GM19463 (cell line): ENCODE results near the gene AFF3.

Source experiments
- ATAC-seq: cut with Tn5 transposase; IDR thresholded peaks from one replicate; pipeline ENCODE4 v1.9.1; 2021; ENCODE audit warnings: mild to moderate bottlenecking, moderate library complexity; ENCODE audit not compliant: unreplicated experiment

AFF3 gene

GRCh38 chr2:100046961-100047947 lies 95.1 kb downstream of the AFF3 start:
- no peak for ATAC-seq

- ATAC-seq, result no peak
Measured at GRCh38 chr2:100045000-100045399, 97.4 kb downstream of the AFF3 start.

GRCh38 chr2:100043891-100044255 lies 98.5 kb downstream of the AFF3 start:
- ATAC-seq, result no peak

- no peak for ATAC-seq
Measured at GRCh38 chr2:100043081-100043890, 99.1 kb downstream of the AFF3 start.

- no peak for ATAC-seq
Measured at GRCh38 chr2:100042562-100042961, 99.8 kb downstream of the AFF3 start.

GRCh38 chr2:100041946-100042345 lies 100.4 kb downstream of the AFF3 start:
- ATAC-seq, result no peak

- no peak for ATAC-seq
Measured at GRCh38 chr2:100041385-100041784, 101.0 kb downstream of the AFF3 start.

GRCh38 chr2:100040906-100041305 lies 101.5 kb downstream of the AFF3 start:
- ATAC-seq, result no peak

- no peak for ATAC-seq
Measured at GRCh38 chr2:100039291-100039980, 103.0 kb downstream of the AFF3 start.

- ATAC-seq, result no peak
Measured at GRCh38 chr2:100038011-100038410, 104.4 kb downstream of the AFF3 start.

GRCh38 chr2:100036793-100037192 lies 105.6 kb downstream of the AFF3 start:
- no peak for ATAC-seq

GRCh38 chr2:100036026-100036425 lies 106.4 kb downstream of the AFF3 start:
- ATAC-seq, result no peak

GRCh38 chr2:100034431-100034830 lies 108.0 kb downstream of the AFF3 start:
- ATAC-seq, result no peak

GRCh38 chr2:100033976-100034375 lies 108.4 kb downstream of the AFF3 start:
- no peak for ATAC-seq

- no peak for ATAC-seq
Measured at GRCh38 chr2:100031604-100032003, 110.8 kb downstream of the AFF3 start.

- ATAC-seq, result no peak
Measured at GRCh38 chr2:100029460-100029859, 112.9 kb downstream of the AFF3 start.

GRCh38 chr2:100021791-100022340 lies 120.5 kb downstream of the AFF3 start:
- ATAC-seq, result no peak

- no peak for ATAC-seq
Measured at GRCh38 chr2:100019499-100019898, 122.9 kb downstream of the AFF3 start.

- no peak for ATAC-seq
Measured at GRCh38 chr2:100018341-100019193, 123.8 kb downstream of the AFF3 start.

GRCh38 chr2:100017633-100018032 lies 124.8 kb downstream of the AFF3 start:
- no peak for ATAC-seq
